Astrocyte (in vitro differentiated cells and primary cell): ENCODE data around the gene SLC16A12.

Experiments
- CTCF ChIP-seq: IDR thresholded peaks from 2 replicates; pipeline ENCODE4 v1.5.1; 2011; ENCODE audit warnings: low read depth, mild to moderate bottlenecking, inconsistent platforms, low read length, moderate library complexity; ENCODE audit not compliant: insufficient read depth
- EZH2 ChIP-seq: IDR thresholded peaks from 2 replicates; pipeline ENCODE4 v1.6.1; 2012; ENCODE audit warnings: mild to moderate bottlenecking, low read length, inconsistent platforms; ENCODE audit not compliant: insufficient read depth

- TF ChIP-seq CTCF (no peak), EZH2 (no peak)
Observed at GRCh38 chr10:89425000-89425399, 110.4 kb downstream of the SLC16A12 start.
